GM18517 (cell line): ENCODE measurements around the gene SYNGR4.

Source experiments
- ATAC-seq: cut with Tn5 transposase; IDR thresholded peaks from one replicate; pipeline ENCODE4 v1.9.1; 2021; ENCODE audit warnings: mild to moderate bottlenecking, moderate library complexity; ENCODE audit not compliant: unreplicated experiment

SYNGR4 gene

DNA sequence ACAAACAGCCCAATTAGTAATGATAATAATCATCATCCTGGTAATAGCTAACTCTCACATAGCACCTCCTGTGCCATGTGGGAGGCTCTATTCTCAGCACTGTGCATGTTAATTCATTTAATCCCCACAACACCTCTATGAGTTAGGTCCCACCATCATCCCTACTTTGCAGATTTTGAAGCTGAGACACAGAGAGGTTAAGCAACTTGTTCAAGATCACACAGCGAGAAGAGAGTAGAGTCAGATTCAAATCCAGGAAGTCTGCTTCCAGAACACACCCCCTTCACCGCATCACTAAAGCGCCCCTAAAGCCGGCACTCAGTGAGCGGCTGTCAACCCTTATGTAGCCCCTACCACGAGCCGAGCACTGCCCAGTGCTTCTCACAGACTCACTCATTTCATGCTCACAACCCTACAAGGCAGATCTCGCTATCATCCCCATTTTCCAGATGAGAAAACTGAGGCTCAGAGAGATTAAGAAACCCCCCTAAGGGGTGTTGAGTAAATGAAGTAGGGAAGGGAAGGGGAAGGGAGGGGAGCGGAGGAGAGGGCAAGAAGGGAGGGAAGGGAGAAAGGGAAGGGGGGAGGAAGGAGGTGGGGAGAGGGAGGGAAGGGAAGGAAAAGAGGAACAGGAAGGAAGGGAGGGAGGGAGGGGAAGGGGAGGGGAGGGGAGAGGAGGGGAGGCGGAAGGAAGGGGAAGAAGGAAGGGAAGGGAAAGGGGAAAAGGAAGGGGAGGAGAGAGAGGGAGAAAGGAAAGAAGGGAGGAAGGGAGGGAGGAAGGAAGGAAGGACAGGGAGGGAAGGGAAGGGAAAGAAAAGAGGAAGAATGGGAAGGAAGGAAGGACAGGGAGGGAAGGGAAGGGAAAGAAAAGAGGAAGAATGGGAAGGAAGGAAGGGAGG is 22.4 kb upstream of the SYNGR4 start:
- ATAC-seq, result no peak

DNA sequence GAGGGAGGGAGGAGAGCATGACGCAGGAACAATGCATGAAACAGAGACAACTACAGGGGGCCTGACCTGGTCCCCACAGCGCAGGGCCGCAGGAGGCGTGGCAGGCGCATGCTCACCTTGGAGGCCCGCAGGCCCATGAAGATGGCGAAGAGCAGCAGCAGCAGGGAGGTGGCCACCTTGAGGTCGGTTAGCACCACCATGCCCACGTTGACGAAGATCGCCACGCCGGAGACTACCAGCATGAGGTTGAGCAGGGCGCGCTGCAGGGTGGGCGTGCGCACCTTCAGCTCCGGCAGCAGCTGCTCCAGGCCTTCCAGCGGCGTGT is 21.8 kb upstream of the SYNGR4 start:
- ATAC-seq, result no peak

GRCh38 chr19:48342841-48343540 is 21.2 kb upstream of the SYNGR4 start:
- no peak for ATAC-seq

GRCh38 chr19:48344892-48345291 is 19.3 kb upstream of the SYNGR4 start:
- ATAC-seq, result no peak

DNA sequence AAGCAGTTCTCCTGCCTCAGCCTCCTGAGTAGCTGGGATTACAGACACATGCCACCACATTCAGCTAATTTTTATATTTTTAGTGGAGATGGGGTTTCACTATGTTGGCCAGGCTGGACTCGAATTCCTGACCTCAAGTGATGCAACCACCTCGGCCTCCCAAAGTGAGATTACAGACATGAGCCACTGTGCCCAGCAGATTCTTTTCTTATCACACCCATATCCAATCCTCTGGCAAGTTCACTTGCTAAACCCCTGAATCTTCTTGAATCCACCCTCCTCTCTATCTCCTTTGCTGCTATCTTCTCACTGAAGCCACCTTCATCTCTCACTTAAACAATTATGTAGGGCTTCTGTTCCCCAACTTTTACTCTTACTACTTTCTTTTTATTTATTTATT is 18.0 kb upstream of the SYNGR4 start:
- ATAC-seq, result no peak

DNA sequence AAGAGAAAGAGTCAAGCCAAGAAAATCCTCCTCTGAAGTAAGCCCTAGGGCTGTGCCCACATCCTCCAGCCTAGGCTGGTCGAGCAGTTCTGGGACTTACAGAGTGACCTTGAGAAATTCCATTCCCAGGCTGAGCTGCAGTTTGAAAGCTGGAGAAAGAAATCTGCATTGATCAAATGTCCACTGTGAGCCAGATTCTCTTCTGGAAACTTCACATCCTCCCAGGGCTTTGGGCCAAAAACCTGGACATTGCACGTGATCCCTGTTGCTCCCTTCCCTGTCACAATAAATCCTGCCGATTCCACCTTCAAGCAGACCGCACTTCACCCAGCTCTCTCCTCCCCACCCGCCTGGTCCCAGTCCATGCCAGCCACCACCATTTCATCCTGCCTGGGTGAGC is 16.1 kb upstream of the SYNGR4 start:
- ATAC-seq, result no peak

DNA sequence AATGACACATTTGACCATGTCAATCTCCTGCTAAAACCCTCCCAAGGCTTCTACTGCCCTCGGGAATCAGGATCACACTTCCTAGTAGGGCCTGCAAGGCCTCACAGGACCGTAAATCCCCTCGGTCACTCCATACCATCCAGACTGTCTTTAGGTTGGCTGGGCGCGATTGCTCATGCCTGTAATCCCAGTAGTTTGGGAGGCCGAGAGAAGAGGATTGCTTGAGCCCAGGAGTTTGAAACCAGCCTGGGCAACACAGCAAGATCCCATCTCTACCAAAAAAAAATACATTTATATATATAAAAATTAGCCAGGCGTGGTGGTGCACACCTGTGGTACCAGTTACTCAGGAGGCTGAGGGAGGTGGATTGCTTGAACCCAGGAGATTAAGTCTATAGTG is 15.4 kb upstream of the SYNGR4 start:
- ATAC-seq, result no peak

GRCh38 chr19:48350856-48351255 is 13.3 kb upstream of the SYNGR4 start:
- ATAC-seq, result no peak

DNA sequence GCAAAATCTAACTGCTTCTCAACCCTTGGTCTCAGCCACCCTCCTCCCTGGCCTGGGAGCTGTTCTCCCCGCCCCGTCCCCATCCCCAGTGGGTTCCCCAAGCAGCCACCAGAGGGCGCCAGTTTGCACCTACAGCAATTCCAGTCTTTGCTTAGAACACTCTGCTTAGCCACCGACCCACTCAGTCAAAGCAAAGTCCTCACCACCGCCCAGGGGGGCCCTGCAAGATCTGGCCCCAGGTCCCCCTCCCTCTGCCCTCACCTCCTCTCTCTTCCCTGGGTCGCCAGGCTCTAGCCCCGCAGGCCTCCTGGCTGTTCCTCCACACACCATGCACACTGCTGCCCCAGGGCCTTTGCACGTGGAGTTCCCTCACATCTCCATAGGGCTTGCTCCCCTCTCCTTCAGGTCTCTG is 12.8 kb upstream of the SYNGR4 start:
- ATAC-seq, result no peak

DNA sequence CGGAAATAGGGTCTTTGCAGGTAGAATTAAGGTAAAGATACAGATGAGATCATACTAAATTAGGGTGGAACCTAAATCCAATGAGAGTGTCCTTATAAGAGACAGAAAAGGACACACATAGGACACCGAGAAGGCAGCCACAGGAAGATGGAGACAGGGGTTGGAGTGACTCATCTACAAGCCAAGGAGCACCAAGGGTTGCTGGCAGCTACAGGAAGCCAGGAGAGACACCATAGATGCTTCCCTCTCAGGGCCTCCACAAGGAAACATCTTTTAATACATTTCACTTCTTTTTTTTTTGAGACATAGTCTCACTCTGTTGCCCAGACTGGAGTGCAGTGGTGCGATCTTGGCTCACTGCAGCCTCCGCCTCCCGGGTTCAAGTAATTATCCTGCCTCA is 10.5 kb upstream of the SYNGR4 start:
- ATAC-seq, result no peak

DNA sequence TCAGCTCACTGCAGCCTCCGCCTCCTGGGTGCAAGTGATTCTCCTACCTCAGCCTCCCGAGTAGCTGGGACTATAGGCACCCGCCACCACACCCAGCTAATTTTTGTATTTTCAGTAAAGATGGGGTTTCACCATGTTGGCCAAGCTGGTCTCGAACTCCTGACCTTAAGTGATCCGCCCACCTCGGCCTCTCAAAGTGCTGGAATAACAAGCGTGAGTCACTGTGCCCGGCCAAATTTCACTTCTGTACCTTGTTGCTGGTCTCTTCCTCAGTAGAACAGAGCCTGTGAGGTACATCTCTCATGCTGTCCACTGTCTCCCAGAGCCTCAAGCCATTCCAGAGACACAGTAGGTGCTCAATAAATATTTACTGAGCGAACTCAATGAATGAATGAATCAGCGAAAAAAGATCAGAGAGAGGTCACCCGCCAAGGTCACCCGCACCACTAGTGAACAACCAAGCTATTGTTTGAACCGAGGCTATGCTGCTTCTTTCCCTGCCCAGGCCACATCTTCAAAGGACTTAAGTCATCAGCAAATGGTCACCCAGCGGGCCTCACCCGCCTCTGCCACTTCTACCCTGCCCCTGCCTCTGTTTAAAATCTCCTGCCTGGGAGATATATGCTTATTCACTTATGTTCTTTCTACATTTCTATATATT is 9.7 kb upstream of the SYNGR4 start:
- ATAC-seq, result no peak

GRCh38 chr19:48355365-48355954 is 8.7 kb upstream of the SYNGR4 start:
- ATAC-seq, result no peak

GRCh38 chr19:48359123-48359522 is 5.0 kb upstream of the SYNGR4 start:
- no peak for ATAC-seq

GRCh38 chr19:48361912-48362311 is 2.3 kb upstream of the SYNGR4 start:
- ATAC-seq, result no peak

GRCh38 chr19:48362716-48363499 is 1.3 kb upstream of the SYNGR4 start:
- peak; percentile 32 for ATAC-seq

DNA sequence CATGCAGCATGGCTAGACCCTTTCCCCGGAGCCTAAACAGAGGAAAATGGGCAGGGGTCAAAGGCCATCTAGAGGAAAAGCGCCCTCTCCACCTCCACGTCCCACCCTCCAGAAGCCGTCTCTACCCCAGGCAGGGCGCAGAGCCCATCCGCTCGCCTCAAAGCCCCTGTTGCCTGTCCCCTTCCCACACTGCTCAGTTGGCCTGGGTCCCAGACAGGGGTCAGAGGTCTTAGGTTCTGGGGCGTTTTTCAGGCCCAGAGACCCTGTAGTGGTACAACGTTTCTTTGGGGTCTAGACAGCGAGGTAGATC is 712 bp upstream of the SYNGR4 start:
- ATAC-seq, result peak; percentile 4

DNA sequence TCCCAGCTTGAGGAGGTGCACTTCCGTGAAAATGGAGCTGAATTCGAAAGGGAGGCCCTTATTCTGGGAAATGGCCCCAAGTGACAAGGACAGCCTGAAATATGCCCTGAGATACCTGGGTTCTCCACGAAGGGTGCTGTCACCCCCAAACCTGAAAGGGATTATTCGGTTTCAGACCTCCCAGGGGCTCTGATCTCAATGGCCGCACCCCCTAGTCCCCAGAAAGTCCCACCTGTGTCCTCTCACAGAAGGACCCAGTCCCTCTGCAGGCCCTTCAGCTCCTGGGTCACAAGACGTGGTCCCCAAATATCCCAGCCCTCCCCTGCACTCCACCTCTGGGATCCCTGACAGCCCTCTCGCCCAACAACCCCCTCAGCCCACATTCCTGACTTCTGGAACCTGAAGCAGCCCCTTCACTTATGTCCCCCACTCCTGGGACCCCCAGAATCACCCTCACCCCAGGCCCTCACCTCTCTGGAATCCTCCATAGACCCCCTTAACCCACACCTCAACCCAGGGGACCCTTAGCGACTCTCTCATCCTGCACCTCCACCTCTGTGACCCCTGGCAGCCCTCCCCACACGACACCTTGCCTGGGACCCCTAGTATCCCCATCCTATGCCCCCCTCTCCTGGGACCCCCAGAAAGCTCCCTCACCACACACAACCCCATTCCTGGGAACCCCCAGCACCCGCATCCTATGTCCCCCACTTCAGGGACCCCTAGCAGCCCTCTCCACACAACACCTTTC is 606 bp downstream of the SYNGR4 start:
- ATAC-seq, result no peak

- no peak for ATAC-seq
These were observed 1.4 kb downstream of the SYNGR4 start for GRCh38 chr19:48365602-48366001.

- no peak for ATAC-seq
These were observed 3.7 kb downstream of the SYNGR4 start for GRCh38 chr19:48367855-48368254.

- ATAC-seq, result no peak
These were observed 4.8 kb downstream of the SYNGR4 start for GRCh38 chr19:48368936-48369335.
